Measurements from ENCODE around the gene TNRC18. TPM values are rescaled to one million over a fixed set of nuclear protein-coding genes. Genes with fewer than 3 reads are reported as not detected.

The TNRC18 gene
- total and polyA plus RNA-seq, 9 of the 15 experiments (the other 6 are each of a cell fraction or from before 2014, with no cell fraction given): 0.03 to 43.2 (median 18.0) TPM

- peaks cover 5 to 19% of the 10 kb centered on the region in 2 experiments; a peak in 3 of 5 replicates for H3K4me1 ChIP-seq (replicated peaks in 1 of 2; ENCODE audit: control insufficient read depth in 2 of 2, insufficient read depth in 2 of 2, low read length in 2 of 2)
- no peaks in the 10 kb centered on the region for H3K27me3 ChIP-seq (ENCODE audit: control insufficient read depth in 2 of 2, insufficient read depth in 2 of 2, low read length in 2 of 2)
- 0 out of 2 replicates have a peak, but pooled peaks cover 3% of the 10 kb centered on the region for H4K20me1 ChIP-seq (replicated peaks; ENCODE audit: control insufficient read depth, insufficient read depth, low read length)
- no peak overlapping the region for H2AFZ ChIP-seq (ENCODE audit: low read depth, low read length)
- intact Hi-C loops (cut with micrococcal nuclease): no loop called here
- no TSS peak for BruUV-seq (replicated peaks)
- H3K9me3 ChIP-seq (replicated peaks; ENCODE audit: control insufficient read depth, insufficient read depth, low read depth, low read length): no peaks in the 10 kb centered on the region
- ChIA-PET CTCF (ENCODE audit: low intra/inter-chr PET ratio) (no interaction called here), POLR2A (interaction anchor here (0.6 to 1.4 kb wide), 3 partner anchors 11 to 288 kb away, joined by 3 to 5 read pairs (median 4); no protein-coding TSS in a partner anchor)
- H3K4me3 ChIP-seq: no peak overlapping the region
- 79% methylated on average over 12 of the region's 12 CpGs for WGBS (ENCODE audit: insufficient coverage, low coverage, missing lambda C conversion rate)
- in situ Hi-C loops (cut with MboI): no loop called here
- DNase-seq (ENCODE audit: extremely low read depth in 1 of 4, low spot score in 3 of 4) (no peak), FAIRE-seq (no peak), ATAC-seq (no peak)
- no peak overlapping the region for H3K4me2 ChIP-seq (ENCODE audit: insufficient read depth, low read length)
- no peaks in the 10 kb centered on the region for H3K36me3 ChIP-seq (ENCODE audit: control insufficient read depth, insufficient read depth, low read length)
- peaks cover 2% of the 10 kb centered on the region; the same call in 2 of the 3 replicates for H3K79me2 ChIP-seq (ENCODE audit: control insufficient read depth, insufficient read depth, low read length)
- no peak overlapping the region for H3K27ac ChIP-seq (ENCODE audit: extremely low read depth, low read depth, low read length)
- no peaks in the 10 kb centered on the region for H3K9me1 ChIP-seq (ENCODE audit: control insufficient read depth, insufficient read depth, low read length)
- TF ChIP-seq KLF13 (tag; IDR thresholded peaks at IDR 0.05; ENCODE audit: borderline replicate concordance, low read depth): no peak
- TF ChIP-seq GATAD2A (IDR thresholded peaks at IDR 0.05): no peak
- H3K9ac ChIP-seq (ENCODE audit: insufficient read depth in 1 of 2, low read depth in 2 of 2, low read length in 2 of 2): peak overlapping the region in 1 of 2 experiments; percentile 61; a peak in 1 of 4 replicates
These were observed 11.8 kb upstream of the TNRC18 start for GRCh38 chr7:5435291-5436002.

GRCh38 chr7:5433181-5433580 lies 9.5 kb upstream of the TNRC18 start:
- no TSS peak for BruUV-seq (replicated peaks)
- Histone ChIP-seq H3K9me3 (replicated peaks; ENCODE audit: control insufficient read depth, insufficient read depth, low read depth, low read length) (no peaks in the 10 kb centered on the region), H3K27me3 (ENCODE audit: control insufficient read depth in 2 of 2, insufficient read depth in 2 of 2, low read length in 2 of 2) (no peaks in the 10 kb centered on the region), H4K20me1 (replicated peaks; ENCODE audit: control insufficient read depth, insufficient read depth, low read length) (0 out of 2 replicates have a peak, but pooled peaks cover 3% of the 10 kb centered on the region), H3K9ac (ENCODE audit: insufficient read depth in 1 of 2, low read depth in 2 of 2, low read length in 2 of 2) (no peak overlapping the region), H3K4me2 (ENCODE audit: insufficient read depth, low read length) (no peak overlapping the region), H3K36me3 (ENCODE audit: control insufficient read depth, insufficient read depth, low read length) (no peaks in the 10 kb centered on the region), H3K4me1 (replicated peaks in 1 of 2; ENCODE audit: control insufficient read depth in 2 of 2, insufficient read depth in 2 of 2, low read length in 2 of 2) (peaks cover 26 to 33% of the 10 kb centered on the region in 2 experiments), H3K4me3 (no peak overlapping the region), H2AFZ (ENCODE audit: low read depth, low read length) (no peak overlapping the region), H3K9me1 (ENCODE audit: control insufficient read depth, insufficient read depth, low read length) (no peaks in the 10 kb centered on the region), H3K79me2 (ENCODE audit: control insufficient read depth, insufficient read depth, low read length) (peaks cover 20% of the 10 kb centered on the region), H3K27ac (ENCODE audit: extremely low read depth, low read depth, low read length) (no peak overlapping the region)
- ATAC-seq: no peak
- in situ Hi-C loops (cut with MboI): no loop called here
- ChIA-PET CTCF (ENCODE audit: low intra/inter-chr PET ratio) (no interaction called here), POLR2A (no interaction called here)
- no peak for FAIRE-seq
- intact Hi-C loops (cut with micrococcal nuclease): no loop called here
- DNase-seq (ENCODE audit: extremely low read depth in 1 of 4, low spot score in 3 of 4): no peak
- WGBS (ENCODE audit: insufficient coverage, low coverage, missing lambda C conversion rate): 83% methylated on average over 3 of the region's 3 CpGs
- TF ChIP-seq ZBTB5 (IDR thresholded peaks at IDR 0.05): no peak
- peak in 1 of 2 experiments; percentile 31; a peak in 1 of 4 replicates for TF ChIP-seq TRIM24 (IDR thresholded peaks at IDR 0.05)
- 0 out of 2 replicates have a peak, but pooled peaks have one; percentile 50 for TF ChIP-seq CBX1 (IDR thresholded peaks at IDR 0.05; ENCODE audit: low read depth)
- TF ChIP-seq CHD4 (IDR thresholded peaks at IDR 0.05; ENCODE audit: insufficient read depth, insufficient replicate concordance, low read depth, low read length, poor library complexity, severe bottlenecking): peak; percentile 43
- TF ChIP-seq SMARCA4 (IDR thresholded peaks at IDR 0.05): no peak
- 0 out of 4 replicates have a peak, but pooled peaks of 1 of the 2 experiments have one; percentile 25 for TF ChIP-seq RCOR1 (IDR thresholded peaks at IDR 0.05; ENCODE audit: borderline replicate concordance in 1 of 2, low read depth in 2 of 2, low read length in 2 of 2)
- no peak for TF ChIP-seq RAD21 (CRISPR knock-in tag; conservative IDR thresholded peaks at IDR 0.05 in 1 of 2, IDR thresholded peaks at IDR 0.05 in 1 of 2)
- peak in 1 of 2 experiments; percentile 33; a peak in 1 of 4 replicates for TF ChIP-seq KDM1A (IDR thresholded peaks at IDR 0.05)
- peak; percentile 79 for TF ChIP-seq BCOR (IDR thresholded peaks at IDR 0.05)
- TF ChIP-seq STAT5B (CRISPR knock-in tag; IDR thresholded peaks at IDR 0.05): no peak
- TF ChIP-seq ZNF12 (CRISPR knock-in tag; IDR thresholded peaks at IDR 0.05): peak; percentile 100
- no peak for TF ChIP-seq BHLHE40 (IDR thresholded peaks at IDR 0.05; ENCODE audit: low read length)
- no peak for TF ChIP-seq ZNF384 (IDR thresholded peaks at IDR 0.05; ENCODE audit: low read depth, low read length)
